Ectodermal cell (in vitro differentiated cells): Measurements from ENCODE around the gene TECPR1.

Source experiments
- H3K27ac ChIP-seq: 2 replicates; pipeline ENCODE4 v1.7.0; 2013; ENCODE audit warnings: mild to moderate bottlenecking, low read depth, low read length; ENCODE audit not compliant: insufficient read depth, poor library complexity, severe bottlenecking
- H3K27me3 ChIP-seq: 2 replicates; pipeline ENCODE4 v1.7.0; 2013; ENCODE audit warnings: mild to moderate bottlenecking, low read length; ENCODE audit not compliant: insufficient read depth, control insufficient read depth, poor library complexity, severe bottlenecking
- H3K36me3 ChIP-seq: one replicate; pipeline ENCODE4 v1.7.0; 2013; ENCODE audit warnings: low read length; ENCODE audit not compliant: control insufficient read depth, insufficient read depth
- H3K4me1 ChIP-seq: one replicate; pipeline ENCODE4 v1.7.0; 2013; ENCODE audit warnings: low read length; ENCODE audit not compliant: control insufficient read depth, insufficient read depth
- H3K4me3 ChIP-seq: 2 replicates; pipeline ENCODE4 v1.7.0; 2013; ENCODE audit warnings: low read depth, low read length, control low read depth; ENCODE audit not compliant: insufficient read depth
- H3K9me3 ChIP-seq: 2 replicates; pipeline ENCODE4 v1.7.0; 2013; ENCODE audit warnings: mild to moderate bottlenecking, low read length, moderate library complexity; ENCODE audit not compliant: control insufficient read depth
- WGBS, 2 experiments: methylation state at CpG; one replicate each; pipeline ENCODE4 v1.1.7; 2013; ENCODE audit warnings: missing lambda C conversion rate in 2 of 2; 5-methylcytosine and 5-hydroxymethylcytosine counted together

Gene TECPR1

GRCh38 chr7:98189559-98189958 lies 62.5 kb downstream of the TECPR1 start:
- Histone ChIP-seq H3K36me3 (peaks cover 6% of the 10 kb centered on the region), H3K9me3 (no peaks in the 10 kb centered on the region), H3K27ac (no peak overlapping the region), H3K27me3 (no peaks in the 10 kb centered on the region), H3K4me3 (no peak overlapping the region), H3K4me1 (no peaks in the 10 kb centered on the region)
- 94 to 95% methylated on average over 11 of the region's 11 CpGs for WGBS, 2 experiments

DNA sequence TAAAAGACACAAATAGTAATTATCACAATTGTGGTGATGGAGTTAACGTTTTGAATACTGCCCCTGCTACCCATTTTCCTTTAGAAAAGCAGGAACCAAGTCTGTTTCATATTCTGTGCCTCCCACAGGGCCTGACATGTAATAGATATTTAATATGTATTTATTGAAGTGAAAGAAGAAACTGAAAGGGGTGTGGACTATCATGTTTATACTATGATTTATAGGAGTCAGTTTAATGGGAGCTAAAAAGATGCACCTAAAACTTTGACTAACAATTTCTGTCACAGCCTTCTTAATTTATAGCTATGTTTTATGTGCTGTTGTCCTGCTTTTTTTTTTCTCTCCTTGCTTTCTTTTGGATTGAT lies 64.9 kb downstream of the TECPR1 start:
- Histone ChIP-seq H3K4me1 (no peaks in the 10 kb centered on the region), H3K27ac (no peak overlapping the region), H3K4me3 (no peak overlapping the region), H3K9me3 (no peaks in the 10 kb centered on the region), H3K36me3 (no peaks in the 10 kb centered on the region), H3K27me3 (no peaks in the 10 kb centered on the region)
- 94 to 100% methylated on average over 1 of the region's 1 CpG for WGBS, 2 experiments

- no peak overlapping the region for H3K27ac ChIP-seq
- H3K27me3 ChIP-seq, result no peaks in the 10 kb centered on the region
- no peaks in the 10 kb centered on the region for H3K4me1 ChIP-seq
- H3K36me3 ChIP-seq, result no peaks in the 10 kb centered on the region
- H3K9me3 ChIP-seq, result no peaks in the 10 kb centered on the region
- 87 to 95% methylated on average over 9 of the region's 9 CpGs for WGBS, 2 experiments
- H3K4me3 ChIP-seq, result no peak overlapping the region
Observed at GRCh38 chr7:98186452-98187137, 65.4 kb downstream of the TECPR1 start.

GRCh38 chr7:98185101-98185500 lies 66.9 kb downstream of the TECPR1 start:
- H3K27ac ChIP-seq, result no peak overlapping the region
- no peaks in the 10 kb centered on the region for H3K36me3 ChIP-seq
- H3K9me3 ChIP-seq, result no peaks in the 10 kb centered on the region
- no peaks in the 10 kb centered on the region for H3K4me1 ChIP-seq
- no peak overlapping the region for H3K4me3 ChIP-seq
- 95 to 96% methylated on average over 6 to 7 of the region's 7 CpGs for WGBS, 2 experiments
- no peaks in the 10 kb centered on the region for H3K27me3 ChIP-seq

- H3K27me3 ChIP-seq, result no peaks in the 10 kb centered on the region
- no peak overlapping the region for H3K4me3 ChIP-seq
- H3K4me1 ChIP-seq, result no peaks in the 10 kb centered on the region
- no peaks in the 10 kb centered on the region for H3K36me3 ChIP-seq
- no peaks in the 10 kb centered on the region for H3K9me3 ChIP-seq
- 94 to 97% methylated on average over 8 of the region's 8 CpGs for WGBS, 2 experiments
- H3K27ac ChIP-seq, result no peak overlapping the region
Observed at GRCh38 chr7:98180751-98181150, 71.3 kb downstream of the TECPR1 start.

GRCh38 chr7:98178762-98179490 lies 73.1 kb downstream of the TECPR1 start:
- H3K4me1 ChIP-seq, result no peaks in the 10 kb centered on the region
- H3K36me3 ChIP-seq, result no peaks in the 10 kb centered on the region
- no peak overlapping the region for H3K27ac ChIP-seq
- no peaks in the 10 kb centered on the region for H3K27me3 ChIP-seq
- no peak overlapping the region for H3K4me3 ChIP-seq
- 91 to 92% methylated on average over 10 of the region's 10 CpGs for WGBS, 2 experiments
- H3K9me3 ChIP-seq, result no peaks in the 10 kb centered on the region

DNA sequence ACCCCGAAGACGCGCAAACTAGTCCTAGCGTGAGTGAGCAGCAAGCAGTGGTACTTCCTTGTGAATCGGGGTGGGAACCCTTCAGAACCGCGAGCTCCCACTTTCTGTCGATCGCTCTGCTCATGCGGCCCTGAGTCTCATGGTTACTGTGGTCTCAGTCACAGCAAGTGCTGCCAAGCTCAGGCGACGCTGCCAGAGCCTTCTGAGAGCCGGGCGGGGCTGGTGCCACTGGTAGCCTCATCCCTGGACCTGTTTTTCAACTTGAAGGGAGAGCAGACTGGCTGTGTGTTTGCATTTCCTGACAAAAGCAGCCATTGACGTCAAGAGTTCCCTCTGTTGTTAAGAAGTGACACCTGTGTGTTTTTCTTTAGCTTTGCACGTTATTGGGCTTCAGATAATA lies 73.7 kb downstream of the TECPR1 start:
- 92 to 93% methylated on average over 16 of the region's 16 CpGs for WGBS, 2 experiments
- Histone ChIP-seq H3K4me3 (no peak overlapping the region), H3K9me3 (no peaks in the 10 kb centered on the region), H3K4me1 (no peaks in the 10 kb centered on the region), H3K36me3 (no peaks in the 10 kb centered on the region), H3K27ac (no peak overlapping the region), H3K27me3 (no peaks in the 10 kb centered on the region)

DNA sequence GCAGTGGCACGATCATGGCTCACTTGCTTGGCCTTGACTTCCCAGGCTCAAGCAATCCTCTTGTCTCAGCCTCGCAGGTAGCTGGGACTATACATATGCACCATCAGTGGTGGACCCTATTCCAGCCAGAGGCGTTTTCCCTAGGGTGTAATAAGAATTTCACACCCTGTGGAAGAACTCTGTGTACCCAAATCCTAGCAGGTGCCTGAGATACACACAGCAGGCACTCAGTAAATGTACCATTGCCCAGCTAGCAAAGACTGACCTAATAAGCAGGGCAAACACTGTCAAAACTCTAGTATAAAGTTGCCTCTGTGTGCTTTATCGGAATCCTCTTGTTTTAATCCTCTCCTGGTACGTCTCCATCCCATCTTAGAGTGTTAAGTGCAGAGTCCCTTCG lies 74.5 kb downstream of the TECPR1 start:
- H3K9me3 ChIP-seq, result no peaks in the 10 kb centered on the region
- H3K27me3 ChIP-seq, result no peaks in the 10 kb centered on the region
- H3K27ac ChIP-seq, result no peak overlapping the region
- H3K4me3 ChIP-seq, result no peak overlapping the region
- H3K36me3 ChIP-seq, result no peaks in the 10 kb centered on the region
- WGBS, 2 experiments, result 93 to 95% methylated on average over 6 of the region's 6 CpGs
- H3K4me1 ChIP-seq, result no peaks in the 10 kb centered on the region

DNA sequence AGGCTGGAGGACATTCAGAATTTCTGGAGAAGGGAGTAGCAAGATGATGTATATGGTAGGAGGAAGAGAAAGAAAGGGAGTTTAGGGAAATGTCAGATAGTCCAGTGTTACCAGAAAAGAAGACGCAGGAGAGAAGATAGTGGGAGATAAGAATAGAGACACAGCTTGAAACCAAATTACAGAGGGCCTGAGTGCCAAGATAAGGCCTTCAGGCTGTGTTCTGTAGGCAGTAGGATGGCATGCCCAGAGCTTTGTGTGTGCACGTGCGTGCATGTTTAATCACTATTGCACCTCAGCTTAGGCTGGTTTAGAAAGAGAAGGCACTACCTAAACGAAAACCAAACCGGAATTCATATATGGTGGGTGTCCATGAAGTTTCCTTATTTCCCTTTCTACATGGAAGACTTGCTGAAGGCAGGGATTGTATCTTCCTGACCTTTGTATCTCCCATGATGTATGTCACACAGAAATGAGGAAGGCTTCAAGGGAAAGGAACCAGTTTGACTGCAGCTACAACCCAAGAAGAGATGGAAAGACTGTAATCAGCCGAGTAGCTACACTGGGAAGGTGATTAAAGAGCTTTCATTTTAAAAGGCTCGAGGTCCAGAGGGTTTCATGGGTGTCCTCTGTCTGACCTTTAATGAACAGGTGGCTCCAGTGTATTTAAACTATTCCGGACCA lies 76.6 kb downstream of the TECPR1 start:
- Histone ChIP-seq H3K27me3 (no peaks in the 10 kb centered on the region), H3K36me3 (no peaks in the 10 kb centered on the region), H3K4me3 (no peak overlapping the region), H3K9me3 (no peaks in the 10 kb centered on the region), H3K4me1 (no peaks in the 10 kb centered on the region), H3K27ac (no peak overlapping the region)
- 95% methylated on average over 8 of the region's 8 CpGs for WGBS, 2 experiments
